OCI-LY1 (cell line): ENCODE results near the gene CHRM1.

ENCODE experiments used
- H2AFZ ChIP-seq: fragments of 200-600 bp; sonication (generic), shearing (Covaris generic); 2 replicates; pipeline ENCODE4 v1.6.0; 2014; ENCODE audit warnings: antibody characterized with exemption, mild to moderate bottlenecking, low read length
- H3F3A ChIP-seq: fragments of 200-600 bp; sonication (generic), shearing (Covaris generic); 2 replicates; pipeline ENCODE4 v1.6.0; 2014; ENCODE audit warnings: mild to moderate bottlenecking, antibody characterized with exemption, low read length, moderate library complexity; ENCODE audit not compliant: insufficient read depth
- H3K27ac ChIP-seq: fragments of 200-600 bp; sonication (generic); 2 replicates; pipeline ENCODE4 v1.5.1; 2014; ENCODE audit warnings: low read length, mixed run types, mild to moderate bottlenecking, low read depth; ENCODE audit not compliant: poor library complexity, severe bottlenecking
- H3K27me3 ChIP-seq: fragments of 200-600 bp; sonication (generic); 2 replicates; pipeline ENCODE4 v1.6.0; 2014; ENCODE audit warnings: antibody characterized with exemption, mild to moderate bottlenecking, low read length, moderate library complexity; ENCODE audit not compliant: insufficient read depth
- H3K36me3 ChIP-seq: fragments of 200-600 bp; sonication (generic); 2 replicates; pipeline ENCODE4 v1.6.1; 2014; ENCODE audit warnings: mild to moderate bottlenecking, antibody characterized with exemption, low read length, moderate library complexity, mixed read lengths; ENCODE audit not compliant: insufficient read depth
- H3K4me1 ChIP-seq: fragments of 200-600 bp; sonication (generic); 2 replicates; pipeline ENCODE4 v1.5.1; 2014; ENCODE audit warnings: mild to moderate bottlenecking, low read length, moderate library complexity; ENCODE audit not compliant: insufficient read depth, severe bottlenecking
- H3K4me2 ChIP-seq: fragments of 200-600 bp; sonication (generic), shearing (Covaris generic); 2 replicates; pipeline ENCODE4 v1.6.1; 2014; ENCODE audit warnings: low read length
- H3K4me3 ChIP-seq: fragments of 200-600 bp; sonication (generic); 2 replicates; pipeline ENCODE4 v1.5.1; 2014; ENCODE audit warnings: low read length, low read depth, mild to moderate bottlenecking, mixed read lengths; ENCODE audit not compliant: poor library complexity, severe bottlenecking
- H3K79me2 ChIP-seq: fragments of 200-600 bp; shearing (Covaris generic); 2 replicates; pipeline ENCODE4 v1.6.1; 2016; ENCODE audit warnings: mixed run types, low read length, mixed read lengths; ENCODE audit not compliant: insufficient read depth
- H3K9ac ChIP-seq: fragments of 200-600 bp; sonication (generic), shearing (Covaris generic); 2 replicates; pipeline ENCODE4 v1.6.1; 2014; ENCODE audit warnings: mild to moderate bottlenecking, low read length, mixed read lengths
- H3K9me2 ChIP-seq: fragments of 200-600 bp; sonication (generic), shearing (Covaris generic); 2 replicates; pipeline ENCODE4 v1.6.1; 2014; ENCODE audit warnings: low read depth, mild to moderate bottlenecking, low read length, mixed read lengths
- H3K9me3 ChIP-seq: fragments of 200-600 bp; shearing (Covaris generic); 2 replicates; pipeline ENCODE4 v1.6.1; 2014; ENCODE audit warnings: low read length, mixed read lengths
- H4K20me1 ChIP-seq: fragments of 200-600 bp; sonication (generic), shearing (Covaris generic); 2 replicates; pipeline ENCODE4 v1.6.0; 2016; ENCODE audit warnings: mild to moderate bottlenecking, low read length; ENCODE audit not compliant: insufficient read depth
- EZH2 ChIP-seq: fragments of 200-600 bp; sonication (generic), shearing (Covaris generic); IDR thresholded peaks from 2 replicates; pipeline ENCODE4 v1.8.0; 2017; ENCODE audit warnings: borderline replicate concordance, mixed run types, mild to moderate bottlenecking, antibody characterized with exemption, low read length, moderate library complexity, mixed read lengths
- TF ChIP-seq, protein P1 (sequence below): fragments of 200-600 bp; sonication (generic), shearing (Covaris generic); IDR thresholded peaks from 2 replicates; pipeline ENCODE4 v1.5.1; 2017; ENCODE audit warnings: mild to moderate bottlenecking, antibody characterized with exemption, low read length, moderate library complexity, mixed read lengths

Gene CHRM1, protein sequence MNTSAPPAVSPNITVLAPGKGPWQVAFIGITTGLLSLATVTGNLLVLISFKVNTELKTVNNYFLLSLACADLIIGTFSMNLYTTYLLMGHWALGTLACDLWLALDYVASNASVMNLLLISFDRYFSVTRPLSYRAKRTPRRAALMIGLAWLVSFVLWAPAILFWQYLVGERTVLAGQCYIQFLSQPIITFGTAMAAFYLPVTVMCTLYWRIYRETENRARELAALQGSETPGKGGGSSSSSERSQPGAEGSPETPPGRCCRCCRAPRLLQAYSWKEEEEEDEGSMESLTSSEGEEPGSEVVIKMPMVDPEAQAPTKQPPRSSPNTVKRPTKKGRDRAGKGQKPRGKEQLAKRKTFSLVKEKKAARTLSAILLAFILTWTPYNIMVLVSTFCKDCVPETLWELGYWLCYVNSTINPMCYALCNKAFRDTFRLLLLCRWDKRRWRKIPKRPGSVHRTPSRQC

DNA sequence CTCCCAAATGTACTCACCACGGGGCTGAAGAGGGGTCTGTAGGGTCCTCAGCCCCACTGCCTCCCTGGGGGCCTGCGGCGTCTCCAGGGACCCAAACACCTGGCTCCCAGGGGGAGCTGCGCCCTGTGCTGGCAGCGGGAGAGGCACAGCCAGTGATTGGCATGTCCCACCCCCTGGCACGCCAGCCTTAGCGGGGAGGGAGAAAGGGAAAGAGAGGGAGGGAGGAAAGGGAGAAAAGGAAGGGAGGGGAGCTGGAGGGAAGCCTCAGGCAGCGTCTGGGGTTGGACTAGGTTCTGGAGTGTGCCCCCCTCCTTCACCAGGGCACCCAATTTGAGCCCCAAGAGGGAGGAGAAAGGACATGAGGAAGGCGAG lies at the start of gene CHRM1:
CHRM1 (minus strand) TSS at position 163 of the 372 bp plus-strand sequence. CDS start 10,263 bp downstream, outside the sequence.
- Histone ChIP-seq H4K20me1 (no peaks in the 10 kb centered on the region), H3K4me3 (no peak within 1 kb of the TSS), H3K9me3 (no peaks in the 10 kb centered on the region), H3K27ac (no peak within 1 kb of the TSS), H3K27me3 (peaks cover 3% of the 10 kb centered on the region; the same call in 1 of the 2 replicates), H3K36me3 (no peaks in the 10 kb centered on the region), H2AFZ (no peak within 1 kb of the TSS), H3K9ac (no peak within 1 kb of the TSS), H3K9me2 (no peaks in the 10 kb centered on the region), H3K4me2 (no peak within 1 kb of the TSS), H3F3A (no peaks in the 10 kb centered on the region), H3K4me1 (peaks cover 8% of the 10 kb centered on the region), H3K79me2 (no peaks in the 10 kb centered on the region)
- TF ChIP-seq, protein P1, sequence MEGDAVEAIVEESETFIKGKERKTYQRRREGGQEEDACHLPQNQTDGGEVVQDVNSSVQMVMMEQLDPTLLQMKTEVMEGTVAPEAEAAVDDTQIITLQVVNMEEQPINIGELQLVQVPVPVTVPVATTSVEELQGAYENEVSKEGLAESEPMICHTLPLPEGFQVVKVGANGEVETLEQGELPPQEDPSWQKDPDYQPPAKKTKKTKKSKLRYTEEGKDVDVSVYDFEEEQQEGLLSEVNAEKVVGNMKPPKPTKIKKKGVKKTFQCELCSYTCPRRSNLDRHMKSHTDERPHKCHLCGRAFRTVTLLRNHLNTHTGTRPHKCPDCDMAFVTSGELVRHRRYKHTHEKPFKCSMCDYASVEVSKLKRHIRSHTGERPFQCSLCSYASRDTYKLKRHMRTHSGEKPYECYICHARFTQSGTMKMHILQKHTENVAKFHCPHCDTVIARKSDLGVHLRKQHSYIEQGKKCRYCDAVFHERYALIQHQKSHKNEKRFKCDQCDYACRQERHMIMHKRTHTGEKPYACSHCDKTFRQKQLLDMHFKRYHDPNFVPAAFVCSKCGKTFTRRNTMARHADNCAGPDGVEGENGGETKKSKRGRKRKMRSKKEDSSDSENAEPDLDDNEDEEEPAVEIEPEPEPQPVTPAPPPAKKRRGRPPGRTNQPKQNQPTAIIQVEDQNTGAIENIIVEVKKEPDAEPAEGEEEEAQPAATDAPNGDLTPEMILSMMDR, result no peak
- TF ChIP-seq EZH2, result no peak

DNA sequence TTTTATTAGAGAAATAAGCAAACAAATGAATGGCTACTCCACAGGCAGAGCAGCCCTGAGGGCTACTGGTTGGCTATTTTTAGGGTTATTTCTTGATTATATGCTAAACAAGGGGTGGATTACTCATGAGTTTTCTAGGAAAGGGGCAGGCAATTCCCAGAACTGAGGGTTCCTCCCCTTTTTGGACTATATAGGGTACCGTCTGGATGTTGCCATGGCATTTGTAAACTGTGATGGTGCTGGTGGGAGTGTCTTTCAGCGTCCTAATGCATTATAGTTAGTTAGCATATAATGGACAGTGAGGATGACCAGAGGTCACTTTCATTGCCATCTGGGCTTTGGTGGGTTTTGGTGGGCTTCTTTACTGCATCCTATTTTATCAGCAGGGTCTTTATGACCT lies 44.4 kb upstream of the CHRM1 start:
- H3K79me2 ChIP-seq, result no peaks in the 10 kb centered on the region
- H3K9ac ChIP-seq, result no peak overlapping the region
- H3K4me1 ChIP-seq, result no peaks in the 10 kb centered on the region
- H3K36me3 ChIP-seq, result no peaks in the 10 kb centered on the region
- TF ChIP-seq, protein P1, result no peak
- TF ChIP-seq EZH2, result no peak
- H3K27me3 ChIP-seq, result no peaks in the 10 kb centered on the region; the same call in 1 of the 2 replicates
- no peaks in the 10 kb centered on the region for H3F3A ChIP-seq
- H3K4me3 ChIP-seq, result no peak overlapping the region
- H3K27ac ChIP-seq, result no peak overlapping the region
- no peak overlapping the region for H3K4me2 ChIP-seq
- no peak overlapping the region for H2AFZ ChIP-seq
- H4K20me1 ChIP-seq, result no peaks in the 10 kb centered on the region
- no peaks in the 10 kb centered on the region for H3K9me3 ChIP-seq
- no peaks in the 10 kb centered on the region for H3K9me2 ChIP-seq

DNA sequence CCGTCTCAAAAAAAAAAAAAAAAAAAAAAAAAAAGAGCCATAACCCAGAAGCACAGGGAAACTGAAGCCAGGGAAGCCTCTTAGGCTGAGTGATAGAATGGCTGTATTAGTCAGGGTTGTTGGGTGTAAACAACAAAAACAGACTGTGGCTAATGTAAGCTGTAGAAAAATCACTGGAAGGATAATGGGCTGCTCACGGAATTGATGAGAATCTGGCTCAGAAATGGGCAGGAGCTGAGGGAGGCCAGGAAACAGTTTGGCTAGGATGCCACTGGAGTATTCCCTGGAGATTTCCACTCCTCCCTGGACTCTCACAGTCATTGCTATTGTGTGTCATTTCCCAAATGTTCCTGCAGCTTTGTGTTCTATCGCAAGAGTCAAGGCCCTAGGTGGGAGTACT lies 41.2 kb upstream of the CHRM1 start:
- H3K9ac ChIP-seq, result no peak overlapping the region
- H4K20me1 ChIP-seq, result no peaks in the 10 kb centered on the region
- H3K36me3 ChIP-seq, result no peaks in the 10 kb centered on the region
- no peak overlapping the region for H2AFZ ChIP-seq
- H3F3A ChIP-seq, result no peaks in the 10 kb centered on the region
- H3K4me3 ChIP-seq, result no peak overlapping the region
- H3K27me3 ChIP-seq, result no peaks in the 10 kb centered on the region; the same call in 1 of the 2 replicates
- H3K9me2 ChIP-seq, result no peaks in the 10 kb centered on the region
- H3K4me1 ChIP-seq, result no peaks in the 10 kb centered on the region
- TF ChIP-seq, protein P1, result no peak
- TF ChIP-seq EZH2, result no peak
- no peak overlapping the region for H3K27ac ChIP-seq
- no peaks in the 10 kb centered on the region for H3K79me2 ChIP-seq
- H3K4me2 ChIP-seq, result no peak overlapping the region
- H3K9me3 ChIP-seq, result no peaks in the 10 kb centered on the region
